RWPE2 (cell line): ENCODE measurements around the gene SLIRP.

Experiments
- ATAC-seq: fragments of 200-7000 bp; cut with Tn5 transposase; 3 replicates; pipeline ENCODE4 v1.9.1; 2021; ENCODE audit warnings: low read depth
- DNase-seq: peaks from one replicate; pipeline ENCODE4 v3.0.0-alpha.2; 2020; ENCODE audit warnings: low spot score
- H3K27ac ChIP-seq: fragments of 450-650 bp; 2 replicates; pipeline ENCODE4 v1.5.1; 2017; ENCODE audit warnings: mild to moderate bottlenecking; ENCODE audit not compliant: poor library complexity, severe bottlenecking
- H3K27me3 ChIP-seq: fragments of 250-450 bp; sonication (Bioruptor Pico); 2 replicates; pipeline ENCODE4 v1.5.1; 2021; ENCODE audit warnings: mild to moderate bottlenecking, moderate library complexity; ENCODE audit not compliant: insufficient read depth, poor library complexity, severe bottlenecking
- H3K36me3 ChIP-seq: fragments of 250-450 bp; sonication (Bioruptor Pico); 2 replicates; pipeline ENCODE4 v1.5.1; 2020; ENCODE audit warnings: low read depth, mild to moderate bottlenecking, moderate library complexity
- H3K4me1 ChIP-seq: fragments of 250-450 bp; sonication (Bioruptor Pico); 2 replicates; pipeline ENCODE4 v1.5.1; 2021; ENCODE audit warnings: mild to moderate bottlenecking, moderate library complexity; ENCODE audit not compliant: insufficient read depth, poor library complexity, severe bottlenecking
- H3K4me3 ChIP-seq: fragments of 250-450 bp; sonication (Bioruptor Pico); 2 replicates; pipeline ENCODE4 v1.5.1; 2021; ENCODE audit warnings: mild to moderate bottlenecking, moderate library complexity; ENCODE audit not compliant: severe bottlenecking
- H3K9me3 ChIP-seq: fragments of 250-450 bp; sonication (Bioruptor Pico); 2 replicates; pipeline ENCODE4 v1.5.1; 2021; ENCODE audit warnings: mild to moderate bottlenecking, moderate library complexity; ENCODE audit not compliant: severe bottlenecking
- TF ChIP-seq, protein P1 (sequence below): fragments of 450-650 bp; IDR thresholded peaks from one replicate; pipeline ENCODE4 v1.5.1; 2017; ENCODE audit warnings: mild to moderate bottlenecking, moderate library complexity; ENCODE audit not compliant: poor library complexity, severe bottlenecking

The SLIRP gene

DNA sequence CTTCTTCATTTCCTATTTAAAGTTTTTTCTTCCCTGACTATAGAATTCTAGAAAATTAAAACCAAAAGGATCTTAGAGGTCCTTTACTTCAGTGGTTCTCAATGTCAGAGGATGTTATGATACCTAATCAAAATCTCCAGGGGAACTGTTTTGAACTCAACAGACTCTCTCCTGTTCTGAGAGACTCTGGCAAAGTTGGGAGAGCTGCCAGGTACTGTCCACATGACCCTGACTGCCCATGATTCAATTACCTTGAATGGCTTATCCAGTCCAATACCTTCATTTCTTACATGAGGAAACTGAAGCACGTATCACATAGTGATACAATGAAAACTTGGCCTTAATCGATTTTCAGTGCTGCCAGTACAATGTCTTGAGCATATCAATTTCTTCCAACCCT, 16.6 kb upstream of the SLIRP start:
- DNase-seq (no peak), ATAC-seq (no peak)
- TF ChIP-seq, protein P1, sequence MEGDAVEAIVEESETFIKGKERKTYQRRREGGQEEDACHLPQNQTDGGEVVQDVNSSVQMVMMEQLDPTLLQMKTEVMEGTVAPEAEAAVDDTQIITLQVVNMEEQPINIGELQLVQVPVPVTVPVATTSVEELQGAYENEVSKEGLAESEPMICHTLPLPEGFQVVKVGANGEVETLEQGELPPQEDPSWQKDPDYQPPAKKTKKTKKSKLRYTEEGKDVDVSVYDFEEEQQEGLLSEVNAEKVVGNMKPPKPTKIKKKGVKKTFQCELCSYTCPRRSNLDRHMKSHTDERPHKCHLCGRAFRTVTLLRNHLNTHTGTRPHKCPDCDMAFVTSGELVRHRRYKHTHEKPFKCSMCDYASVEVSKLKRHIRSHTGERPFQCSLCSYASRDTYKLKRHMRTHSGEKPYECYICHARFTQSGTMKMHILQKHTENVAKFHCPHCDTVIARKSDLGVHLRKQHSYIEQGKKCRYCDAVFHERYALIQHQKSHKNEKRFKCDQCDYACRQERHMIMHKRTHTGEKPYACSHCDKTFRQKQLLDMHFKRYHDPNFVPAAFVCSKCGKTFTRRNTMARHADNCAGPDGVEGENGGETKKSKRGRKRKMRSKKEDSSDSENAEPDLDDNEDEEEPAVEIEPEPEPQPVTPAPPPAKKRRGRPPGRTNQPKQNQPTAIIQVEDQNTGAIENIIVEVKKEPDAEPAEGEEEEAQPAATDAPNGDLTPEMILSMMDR: no peak
- Histone ChIP-seq H3K9me3 (no peaks in the 10 kb centered on the region), H3K4me1 (no peaks in the 10 kb centered on the region), H3K27ac (no peak overlapping the region), H3K27me3 (no peaks in the 10 kb centered on the region), H3K4me3 (no peak overlapping the region), H3K36me3 (peaks cover 85% of the 10 kb centered on the region)

DNA sequence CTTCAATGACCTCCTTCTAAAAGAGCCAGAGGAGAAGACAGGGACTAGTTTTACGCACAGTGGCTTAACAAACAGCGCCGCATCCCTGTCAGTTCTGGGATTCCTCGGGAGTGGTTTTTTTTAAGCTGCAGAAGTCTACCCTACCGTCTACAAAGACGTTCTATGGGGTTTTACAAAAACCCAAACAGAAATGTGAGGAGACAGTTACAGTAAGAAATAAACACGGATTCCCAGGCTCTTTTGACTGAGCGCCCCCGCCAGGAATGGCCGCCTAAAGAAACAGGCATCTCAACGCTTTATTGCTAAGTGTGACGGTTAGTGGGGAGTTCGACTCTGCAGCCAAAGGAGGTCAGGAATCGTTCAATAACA, 564 bp upstream of the SLIRP start:
- no peak for DNase-seq

DNA sequence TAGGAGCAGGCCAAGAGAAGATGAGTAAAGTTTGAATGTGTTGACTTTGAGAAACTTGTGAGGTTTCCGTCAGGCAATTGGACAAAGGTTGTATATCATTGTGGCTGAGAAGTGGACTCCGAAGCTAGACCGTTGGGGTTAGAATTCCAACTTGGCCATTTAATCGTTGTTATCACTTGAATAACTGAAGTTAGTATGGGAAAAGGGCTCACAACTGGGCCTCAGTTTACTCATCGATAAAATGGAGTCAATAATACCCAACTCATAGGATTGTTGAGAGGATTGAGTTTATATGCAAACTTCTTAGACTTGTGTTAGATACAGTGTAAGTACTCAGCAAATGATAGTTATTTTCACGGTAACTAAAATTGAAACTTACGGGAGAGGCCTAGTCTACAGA, 846 bp downstream of the SLIRP start:
- TF ChIP-seq, protein P1: no peak
- no peaks in the 10 kb centered on the region for H3K9me3 ChIP-seq
- no peaks in the 10 kb centered on the region for H3K27me3 ChIP-seq
- peak overlapping the region; percentile 59 for H3K4me3 ChIP-seq
- ATAC-seq: no peak
- H3K4me1 ChIP-seq: peaks cover 12% of the 10 kb centered on the region
- no peak for DNase-seq
- peaks cover 75% of the 10 kb centered on the region for H3K36me3 ChIP-seq
- no peak overlapping the region for H3K27ac ChIP-seq

More for the DNA sequence above, 564 bp upstream of the SLIRP start:
- no peaks in the 10 kb centered on the region for H3K9me3 ChIP-seq
- peak overlapping the region; percentile 2 for H3K27ac ChIP-seq
- H3K4me3 ChIP-seq: peak overlapping the region; percentile 59
- ATAC-seq: peak; percentile 40
- peaks cover 75% of the 10 kb centered on the region for H3K36me3 ChIP-seq
- TF ChIP-seq, protein P1: peak; percentile 86
- peaks cover 12% of the 10 kb centered on the region for H3K4me1 ChIP-seq
- no peaks in the 10 kb centered on the region for H3K27me3 ChIP-seq

DNA sequence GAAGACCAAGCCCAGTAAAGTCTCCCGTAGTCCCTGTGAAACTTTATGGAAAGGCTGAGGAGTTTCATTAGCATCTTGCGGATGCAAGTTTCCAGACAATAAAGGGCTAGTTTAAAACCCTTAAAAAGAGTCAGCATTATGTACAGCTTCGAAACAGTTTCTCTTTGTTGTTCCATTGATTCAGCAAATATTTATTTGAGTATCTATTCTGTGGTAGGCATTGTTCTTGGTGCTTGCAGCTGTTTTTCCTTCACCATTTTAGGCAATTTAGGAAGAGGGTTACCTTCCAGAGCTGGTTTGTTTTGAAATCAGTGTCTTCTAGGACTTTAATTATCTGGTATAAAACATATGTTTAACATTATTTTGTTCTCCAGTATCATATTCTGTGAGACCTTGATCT, 1.5 kb downstream of the SLIRP start:
- Histone ChIP-seq H3K4me3 (peak overlapping the region; percentile 59), H3K27me3 (no peaks in the 10 kb centered on the region), H3K27ac (no peak overlapping the region), H3K4me1 (peaks cover 12% of the 10 kb centered on the region), H3K36me3 (peaks cover 75% of the 10 kb centered on the region), H3K9me3 (no peaks in the 10 kb centered on the region)
- no peak for DNase-seq
- TF ChIP-seq, protein P1: no peak
- ATAC-seq: no peak

DNA sequence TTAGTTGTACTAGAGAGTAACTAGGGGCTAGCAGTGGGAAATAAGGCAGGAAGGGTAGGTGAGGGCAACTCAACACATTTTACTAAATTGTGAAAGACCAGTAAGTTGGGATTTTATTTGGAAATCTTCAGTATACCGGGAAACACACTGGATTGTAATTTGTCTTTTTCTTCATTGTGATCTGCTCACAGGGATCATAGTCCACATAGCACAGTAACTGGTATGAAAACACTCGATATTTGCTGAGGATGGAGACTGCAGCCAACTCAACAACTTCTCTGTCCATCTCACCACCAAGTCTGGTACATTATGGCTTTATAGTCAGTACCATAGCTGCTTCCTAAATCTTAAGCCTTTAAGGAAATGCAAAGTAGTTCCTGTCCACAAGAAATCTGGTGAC, 2.5 kb downstream of the SLIRP start:
- no peak for DNase-seq
- no peak for ATAC-seq
- Histone ChIP-seq H3K4me3 (no peak overlapping the region), H3K4me1 (peaks cover 12% of the 10 kb centered on the region), H3K36me3 (peaks cover 79% of the 10 kb centered on the region), H3K27me3 (no peaks in the 10 kb centered on the region), H3K9me3 (no peaks in the 10 kb centered on the region), H3K27ac (no peak overlapping the region)
- TF ChIP-seq, protein P1: no peak
